RWPE2 (cell line): ENCODE data around the gene PRMT7.

ENCODE experiments used
- ATAC-seq: fragments of 200-7000 bp; cut with Tn5 transposase; 3 replicates; pipeline ENCODE4 v1.9.1; 2021; ENCODE audit warnings: low read depth
- DNase-seq: peaks from one replicate; pipeline ENCODE4 v3.0.0-alpha.2; 2020; ENCODE audit warnings: low spot score
- H3K27ac ChIP-seq: fragments of 450-650 bp; 2 replicates; pipeline ENCODE4 v1.5.1; 2017; ENCODE audit warnings: mild to moderate bottlenecking; ENCODE audit not compliant: poor library complexity, severe bottlenecking
- H3K27me3 ChIP-seq: fragments of 250-450 bp; sonication (Bioruptor Pico); 2 replicates; pipeline ENCODE4 v1.5.1; 2021; ENCODE audit warnings: mild to moderate bottlenecking, moderate library complexity; ENCODE audit not compliant: insufficient read depth, poor library complexity, severe bottlenecking
- H3K36me3 ChIP-seq: fragments of 250-450 bp; sonication (Bioruptor Pico); 2 replicates; pipeline ENCODE4 v1.5.1; 2020; ENCODE audit warnings: low read depth, mild to moderate bottlenecking, moderate library complexity
- H3K4me1 ChIP-seq: fragments of 250-450 bp; sonication (Bioruptor Pico); 2 replicates; pipeline ENCODE4 v1.5.1; 2021; ENCODE audit warnings: mild to moderate bottlenecking, moderate library complexity; ENCODE audit not compliant: insufficient read depth, poor library complexity, severe bottlenecking
- H3K4me3 ChIP-seq: fragments of 250-450 bp; sonication (Bioruptor Pico); 2 replicates; pipeline ENCODE4 v1.5.1; 2021; ENCODE audit warnings: mild to moderate bottlenecking, moderate library complexity; ENCODE audit not compliant: severe bottlenecking
- H3K9me3 ChIP-seq: fragments of 250-450 bp; sonication (Bioruptor Pico); 2 replicates; pipeline ENCODE4 v1.5.1; 2021; ENCODE audit warnings: mild to moderate bottlenecking, moderate library complexity; ENCODE audit not compliant: severe bottlenecking
- CTCF ChIP-seq: fragments of 450-650 bp; IDR thresholded peaks from one replicate; pipeline ENCODE4 v1.5.1; 2017; ENCODE audit warnings: mild to moderate bottlenecking, moderate library complexity; ENCODE audit not compliant: poor library complexity, severe bottlenecking

Gene PRMT7

DNA sequence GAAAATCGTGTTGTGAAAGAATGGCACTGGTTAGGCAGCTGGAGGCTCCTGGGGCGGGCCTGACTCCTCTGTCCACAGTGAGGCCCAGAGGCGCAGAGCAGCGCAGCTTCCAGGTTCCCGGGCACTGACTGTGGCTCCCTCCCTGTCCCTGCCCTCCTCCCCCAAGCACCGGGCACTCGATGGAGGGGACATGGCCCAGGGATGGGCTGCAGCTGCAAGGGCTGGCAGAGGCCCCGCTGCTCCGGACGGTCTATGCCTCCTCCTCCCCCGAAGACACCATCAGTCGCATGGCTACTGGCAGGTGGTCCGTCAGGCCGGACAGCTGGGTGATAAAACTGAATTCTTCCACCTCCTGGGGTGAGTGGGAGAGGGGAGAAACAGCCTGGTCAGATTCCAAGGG, 50.1 kb downstream of the PRMT7 start:
- no peak for TF ChIP-seq CTCF
- Histone ChIP-seq H3K27ac (no peak overlapping the region), H3K4me1 (no peaks in the 10 kb centered on the region), H3K27me3 (no peaks in the 10 kb centered on the region), H3K9me3 (no peaks in the 10 kb centered on the region), H3K36me3 (peaks cover 10% of the 10 kb centered on the region), H3K4me3 (no peak overlapping the region)
- DNase-seq = no peak
- ATAC-seq = no peak

- Histone ChIP-seq H3K9me3 (no peaks in the 10 kb centered on the region), H3K4me1 (no peaks in the 10 kb centered on the region), H3K27ac (no peak overlapping the region), H3K27me3 (no peaks in the 10 kb centered on the region), H3K4me3 (no peak overlapping the region), H3K36me3 (peaks cover 10% of the 10 kb centered on the region)
- no peak for DNase-seq
- peak; percentile 45; the same call in 2 of the 3 replicates for ATAC-seq
- no peak for TF ChIP-seq CTCF
Observed at GRCh38 chr16:68361485-68361884, 50.7 kb downstream of the PRMT7 start.

GRCh38 chr16:68362262-68362913, 51.6 kb downstream of the PRMT7 start:
- H3K27ac ChIP-seq = no peak overlapping the region
- no peaks in the 10 kb centered on the region for H3K4me1 ChIP-seq
- no peaks in the 10 kb centered on the region for H3K9me3 ChIP-seq
- H3K4me3 ChIP-seq = no peak overlapping the region
- no peaks in the 10 kb centered on the region for H3K27me3 ChIP-seq
- ATAC-seq = no peak
- peaks cover 4% of the 10 kb centered on the region for H3K36me3 ChIP-seq
- TF ChIP-seq CTCF = no peak
- DNase-seq = no peak

DNA sequence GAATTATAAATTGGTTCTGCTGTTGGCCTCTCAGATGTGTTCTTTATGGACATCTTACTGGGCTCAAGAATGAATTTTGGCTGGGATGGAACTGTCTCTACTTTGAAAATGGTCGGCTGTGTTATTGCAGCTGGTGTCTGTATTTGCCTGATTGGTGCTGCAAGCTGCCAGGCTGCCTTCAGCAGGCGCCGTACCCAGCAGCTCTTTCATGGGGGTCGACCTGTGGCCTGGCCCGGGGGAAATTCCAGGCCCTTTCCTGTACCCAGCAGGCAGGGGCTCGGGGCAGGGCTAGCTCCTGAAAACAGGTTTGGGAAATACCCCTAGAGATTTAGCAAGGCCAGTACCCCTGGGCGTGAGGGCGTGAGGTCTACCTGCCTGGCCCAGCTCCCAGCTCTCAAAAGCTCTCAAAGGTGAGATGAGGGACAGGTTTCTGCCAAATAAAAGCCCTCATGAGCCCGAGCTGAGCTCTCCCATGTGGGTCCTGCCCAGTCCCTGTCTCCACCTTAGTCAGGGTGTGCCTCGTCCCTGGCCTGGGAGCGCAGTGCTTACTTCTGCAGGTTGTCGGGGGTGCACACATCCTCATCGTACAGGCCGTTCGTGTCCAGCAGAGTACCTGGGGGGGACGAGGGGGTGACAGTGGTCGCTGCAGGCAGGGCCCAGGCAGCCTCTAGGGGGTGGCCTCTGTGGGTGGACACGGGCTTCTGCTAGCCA, 52.3 kb downstream of the PRMT7 start:
- peak; percentile 60 for DNase-seq
- no peak overlapping the region for H3K27ac ChIP-seq
- no peaks in the 10 kb centered on the region for H3K36me3 ChIP-seq
- ATAC-seq = no peak
- no peaks in the 10 kb centered on the region for H3K4me1 ChIP-seq
- TF ChIP-seq CTCF = no peak
- no peak overlapping the region for H3K4me3 ChIP-seq
- H3K9me3 ChIP-seq = no peaks in the 10 kb centered on the region
- H3K27me3 ChIP-seq = no peaks in the 10 kb centered on the region
